ENCODE measurements around the gene TBC1D21. TPM values are rescaled to one million over a fixed set of nuclear protein-coding genes. Genes with fewer than 3 reads are reported as not detected.

The TBC1D21 gene
- total and polyA plus RNA-seq, 2 of the 8 experiments (the other 6 are each of a cell fraction or from before 2014, with no cell fraction given) = not detected

- no peak overlapping the region for H2BK20ac ChIP-seq (ENCODE audit: low read length)
- TF ChIP-seq CEBPB (IDR thresholded peaks at IDR 0.05; ENCODE audit: low read depth, low read length) = no peak
- no peak for TF ChIP-seq ASH2L (IDR thresholded peaks at IDR 0.05; ENCODE audit: low read length)
- no peak for TF ChIP-seq CHD2 (IDR thresholded peaks at IDR 0.05; ENCODE audit: low read length)
- no peak for TF ChIP-seq NRF1 (IDR thresholded peaks at IDR 0.05; ENCODE audit: low read depth, low read length)
- TF ChIP-seq TBP (IDR thresholded peaks at IDR 0.05; ENCODE audit: low read depth, low read length) = no peak
- TF ChIP-seq ATF2 (IDR thresholded peaks at IDR 0.05; ENCODE audit: low read length) = no peak
- TF ChIP-seq SIX5 (IDR thresholded peaks at IDR 0.05; ENCODE audit: low read depth, low read length) = no peak
- no peak for TF ChIP-seq JUND (IDR thresholded peaks at IDR 0.05; ENCODE audit: low read length)
- no peak for TF ChIP-seq MAX (IDR thresholded peaks at IDR 0.05)
- no peak for TF ChIP-seq CBX5 (IDR thresholded peaks at IDR 0.05; ENCODE audit: low read depth, low read length)
- TF ChIP-seq SIRT6 (IDR thresholded peaks at IDR 0.05; ENCODE audit: low read length) = no peak
- no peak overlapping the region for H3K23ac ChIP-seq (ENCODE audit: insufficient read length)
- FAIRE-seq = no peak
- no peak overlapping the region for H3K18ac ChIP-seq (ENCODE audit: extremely low read depth, low read length)
- H3K36me3 ChIP-seq (ENCODE audit: control insufficient read depth in 2 of 4, insufficient read depth in 4 of 4, low read length in 3 of 4) = no peaks in the 10 kb centered on the region
- H3K9me3 ChIP-seq (ENCODE audit: insufficient read depth in 2 of 2, low read depth in 1 of 2, low read length in 1 of 2) = no peaks in the 10 kb centered on the region
- no peak overlapping the region for H4K5ac ChIP-seq (ENCODE audit: insufficient read length, low read depth, low read length)
- no peak overlapping the region for H3K27ac ChIP-seq (ENCODE audit: low read depth, low read length)
- no peak overlapping the region for H2BK120ac ChIP-seq (replicated peaks; ENCODE audit: low read depth, low read length)
- no peaks in the 10 kb centered on the region for H3K79me1 ChIP-seq (ENCODE audit: low read depth, low read length)
- no peak overlapping the region for H3K4me2 ChIP-seq (ENCODE audit: insufficient read depth in 1 of 2, low read depth in 2 of 2, low read length in 2 of 2)
- no peak overlapping the region for H4K91ac ChIP-seq (replicated peaks; ENCODE audit: insufficient read length, low read length)
- ChIA-PET CTCF (ENCODE audit: partially characterized antibody) (interaction anchor here (0.6 to 1.6 kb wide), 5 partner anchors 9 to 280 kb away, joined by 3 to 7 read pairs (median 4); partner anchors contain the start of gene TBC1D21), POLR2A (ENCODE audit: partially characterized antibody) (interaction anchor here (1.3 kb wide), 1 partner anchor 17 kb away, joined by 3 read pairs; no protein-coding TSS in a partner anchor)
- no peak for DNase-seq (ENCODE audit: low read depth in 1 of 2, low spot score in 2 of 2)
- no peak overlapping the region for H2AFZ ChIP-seq (ENCODE audit: low read length)
- no peak overlapping the region for H3K4ac ChIP-seq (replicated peaks; ENCODE audit: insufficient read length, low read depth, low read length)
- no peak overlapping the region for H3K9ac ChIP-seq (replicated peaks in 1 of 4; ENCODE audit: extremely low read depth in 1 of 4, low read depth in 3 of 4, low read length in 3 of 4)
- H3K79me2 ChIP-seq (ENCODE audit: control insufficient read depth in 1 of 2, insufficient read depth in 2 of 2, low read length in 2 of 2) = no peaks in the 10 kb centered on the region
- H3K56ac ChIP-seq (replicated peaks; ENCODE audit: insufficient read length, low read depth, low read length) = no peak overlapping the region
- no peak overlapping the region for H2BK5ac ChIP-seq (ENCODE audit: low read depth, low read length)
- H3K27me3 ChIP-seq (replicated peaks in 1 of 4; ENCODE audit: control insufficient read depth in 3 of 4, extremely low read depth in 1 of 4, insufficient read depth in 3 of 4, low read length in 3 of 4) = no peaks in the 10 kb centered on the region
- no peak overlapping the region for H3K4me3 ChIP-seq (ENCODE audit: extremely low read depth in 1 of 4, insufficient read depth in 2 of 4, low read depth in 3 of 4, low read length in 4 of 4)
- H2BK15ac ChIP-seq (ENCODE audit: low read length) = no peak overlapping the region
- H4K8ac ChIP-seq (ENCODE audit: extremely low read depth, insufficient read depth, low read length) = peak overlapping the region; percentile 29
- H2BK12ac ChIP-seq (ENCODE audit: low read depth, low read length) = no peak overlapping the region
- H2AK5ac ChIP-seq (ENCODE audit: low read depth, low read length) = no peak overlapping the region
- no peak overlapping the region for H3K14ac ChIP-seq (ENCODE audit: insufficient read length)
- no peaks in the 10 kb centered on the region; a peak in 1 of 7 replicates for H3K4me1 ChIP-seq (replicated peaks in 1 of 4; ENCODE audit: control insufficient read depth in 3 of 4, insufficient read depth in 4 of 4, low read length in 3 of 4)
- H3K23me2 ChIP-seq (ENCODE audit: low read depth, low read length) = no peaks in the 10 kb centered on the region
- H4K20me1 ChIP-seq (replicated peaks in 1 of 2; ENCODE audit: control insufficient read depth in 1 of 2, insufficient read depth in 2 of 2, low read length in 2 of 2) = no peaks in the 10 kb centered on the region
- 84% methylated on average over 10 of the region's 10 CpGs; no CpG with 5 or more reads in 1 of the 2 experiments for WGBS, 2 experiments (ENCODE audit: extremely low coverage in 1 of 2, insufficient coverage in 1 of 2, insufficient read length in 1 of 2, insufficient replicate concordance in 2 of 2, low coverage in 1 of 2, low lambda C conversion rate in 2 of 2, missing lambda C conversion rate in 1 of 2)
Observed at GRCh38 chr15:73882761-73883419, 9.5 kb downstream of the TBC1D21 start.

Data from H1 (cell line).